CD4-positive, alpha-beta T cell (primary cell): ENCODE data around the gene PPIL1. TPM values are rescaled to one million over a fixed set of nuclear protein-coding genes. Genes with fewer than 3 reads are reported as not detected.

Experiments
- ATAC-seq: fragments of 200-7000 bp; cut with Tn5 transposase; one replicate; pipeline ENCODE4 v1.10.0; 2022; ENCODE audit warnings: mild to moderate bottlenecking; ENCODE audit not compliant: poor library complexity
- CTCF ChIA-PET: fragments of 350-600 bp; sonication (Branson Sonifier 250); formaldehyde crosslinking; loops from one replicate; lab custom pipeline; 2021; ENCODE audit warnings: antibody characterized with exemption, inconsistent platforms; lab: Charles Lee
- POLR2A ChIA-PET: fragments of 350-600 bp; sonication (Branson Sonifier 250); formaldehyde crosslinking; loops from one replicate; lab custom pipeline; 2021; ENCODE audit warnings: antibody characterized with exemption, inconsistent platforms; lab: Charles Lee
- DNase-seq, 14 experiments: peaks; one replicate each; pipeline ENCODE4 v3.0.0-alpha.2; 2013 to 2020; ENCODE audit warnings: mixed read lengths in 2 of 14
- H3K27ac ChIP-seq, 2 donors: one replicate each; pipeline versions ENCODE4 v1.5.1 to v1.7.0; 2013; ENCODE audit warnings: low read length in 2 of 2, low read depth in 1 of 2, mild to moderate bottlenecking in 1 of 2
- H3K27me3 ChIP-seq, 2 experiments: 1 replicate in 1 of 2; 2 replicates in 1 of 2; pipeline versions ENCODE4 v1.6.1 to v1.7.0; 2013; ENCODE audit warnings: low read length in 2 of 2, control low read depth in 1 of 2, mild to moderate bottlenecking in 1 of 2, moderate library complexity in 1 of 2; ENCODE audit not compliant: insufficient read depth in 2 of 2, control insufficient read depth in 1 of 2
- H3K36me3 ChIP-seq: one replicate; pipeline ENCODE4 v1.6.1; 2013; ENCODE audit warnings: low read length, control low read depth; ENCODE audit not compliant: insufficient read depth
- H3K4me1 ChIP-seq: one replicate; pipeline ENCODE4 v1.6.1; 2013; ENCODE audit warnings: low read length, control low read depth; ENCODE audit not compliant: insufficient read depth
- H3K4me3 ChIP-seq: one replicate; pipeline ENCODE4 v1.5.1; 2013; ENCODE audit warnings: mild to moderate bottlenecking, low read length, moderate library complexity
- H3K9me3 ChIP-seq, 2 experiments: 1 replicate in 1 of 2; 2 replicates in 1 of 2; pipeline versions ENCODE4 v1.6.1 to v1.7.0; 2013; ENCODE audit warnings: low read length in 2 of 2, mild to moderate bottlenecking in 2 of 2, control low read depth in 1 of 2, moderate library complexity in 1 of 2; ENCODE audit not compliant: control insufficient read depth in 1 of 2, insufficient read depth in 1 of 2
- H3K27ac Mint-ChIP-seq: one replicate; pipeline ENCODE4 v1.8.0; 2020; ENCODE audit warnings: mixed read lengths
- H3K27me3 Mint-ChIP-seq: one replicate; pipeline ENCODE4 v1.8.0; 2021; ENCODE audit warnings: mixed read lengths
- H3K36me3 Mint-ChIP-seq: one replicate; pipeline ENCODE4 v1.8.0; 2021; ENCODE audit warnings: low read depth, mixed read lengths
- H3K4me1 Mint-ChIP-seq: one replicate; pipeline ENCODE4 v1.8.0; 2021; ENCODE audit warnings: low read depth, mixed read lengths
- H3K4me3 Mint-ChIP-seq: one replicate; pipeline ENCODE4 v1.8.0; 2020; ENCODE audit warnings: mild to moderate bottlenecking, mixed read lengths
- H3K9me3 Mint-ChIP-seq: one replicate; pipeline ENCODE4 v1.8.0; 2020; ENCODE audit warnings: mixed read lengths
- CTCF ChIP-seq: fragments of 200-600 bp; IDR thresholded peaks from one replicate; pipeline ENCODE4 v1.8.0; 2022; ENCODE audit warnings: antibody characterized with exemption, mild to moderate bottlenecking
- intact Hi-C, 2 experiments: fragments of 100-400 bp; cut with DNase I in 1 of 2; cut with micrococcal nuclease in 1 of 2; formaldehyde crosslinking; loops; one replicate each; pipeline versions ENCODE4 v1.15.1 to v1.9.0; 2023 to 2025; cut with DNase I, micrococcal nuclease
- total RNA-seq, 174 experiments: library from RNA in 2 of 174; stranded (reverse) in 2 of 174; gene quantifications; one replicate each; pipeline ENCODE4 v1.2.3 and lab custom pipeline; 2021 to 2026

PPIL1 gene
- total RNA-seq, 2 experiments from 2014 or later: 1.8 to 2.2 TPM

GRCh38 chr6:36853325-36853724 lies 21.3 kb downstream of the PPIL1 start:
- Mint-ChIP-seq H3K4me3 (no peak overlapping the region), H3K27me3 (no peaks in the 10 kb centered on the region), H3K36me3 (peaks cover 59% of the 10 kb centered on the region), H3K27ac (no peak overlapping the region), H3K4me1 (no peaks in the 10 kb centered on the region), H3K9me3 (peaks cover 5% of the 10 kb centered on the region)
- ATAC-seq (no peak), DNase-seq (peak in 3 of 14 experiments; percentile 9 to 57 (median 46))
- Histone ChIP-seq H3K27me3 (no peaks in the 10 kb centered on the region), H3K9me3 (peaks cover 12 to 13% of the 10 kb centered on the region in 2 experiments), H3K4me1 (peaks cover 5% of the 10 kb centered on the region), H3K36me3 (peaks cover 44% of the 10 kb centered on the region), H3K27ac (no peak overlapping the region), H3K4me3 (no peak overlapping the region)
- POLR2A ChIA-PET: no interaction called here
- CTCF ChIA-PET: no interaction called here
- intact Hi-C loops: loop anchor here in 1 of 2 experiments (5.0 kb wide), 1 partner anchor 241 kb away; no protein-coding TSS in a partner anchor
- no peak for TF ChIP-seq CTCF

GRCh38 chr6:36852481-36853147 lies 22.0 kb downstream of the PPIL1 start:
- POLR2A ChIA-PET: no interaction called here
- peak in 1 of 14 experiments; percentile 40 for DNase-seq

GRCh38 chr6:36851626-36852025 lies 23.0 kb downstream of the PPIL1 start:
- no peak for ATAC-seq
- no peak for TF ChIP-seq CTCF
- Histone ChIP-seq H3K27ac (no peak overlapping the region), H3K4me3 (no peak overlapping the region), H3K27me3 (no peaks in the 10 kb centered on the region), H3K9me3 (peaks cover 12 to 13% of the 10 kb centered on the region in 2 experiments), H3K4me1 (peaks cover 5% of the 10 kb centered on the region), H3K36me3 (peaks cover 40% of the 10 kb centered on the region)
- H3K9me3 Mint-ChIP-seq: peaks cover 5% of the 10 kb centered on the region
- no peak overlapping the region for H3K4me3 Mint-ChIP-seq
- ChIA-PET CTCF (interaction anchor here (0.7 to 2.3 kb wide), 12 partner anchors 9 to 92 kb away, joined by 3 to 9 read pairs (median 4); partner anchors contain the start of gene PPIL1), POLR2A (no interaction called here)
- H3K27me3 Mint-ChIP-seq: no peaks in the 10 kb centered on the region
- no peaks in the 10 kb centered on the region for H3K4me1 Mint-ChIP-seq
- no peak for DNase-seq
- intact Hi-C loops: loop anchor here (1.0 to 5.0 kb wide), 4 partner anchors 85 to 239 kb away; no protein-coding TSS in a partner anchor
- H3K27ac Mint-ChIP-seq: no peak overlapping the region
- H3K36me3 Mint-ChIP-seq: peaks cover 47% of the 10 kb centered on the region

More at GRCh38 chr6:36852481-36853147, 22.0 kb downstream of the PPIL1 start:
- Mint-ChIP-seq H3K4me3 (no peak overlapping the region), H3K4me1 (no peaks in the 10 kb centered on the region), H3K36me3 (peaks cover 56% of the 10 kb centered on the region), H3K27ac (no peak overlapping the region), H3K9me3 (peaks cover 5% of the 10 kb centered on the region), H3K27me3 (no peaks in the 10 kb centered on the region)
- intact Hi-C loops: loop anchor here in 1 of 2 experiments (5.0 kb wide), 1 partner anchor 240 kb away; no protein-coding TSS in a partner anchor
- H3K9me3 ChIP-seq: peaks cover 12 to 13% of the 10 kb centered on the region in 2 experiments
- ATAC-seq: no peak
- no peak overlapping the region for H3K27ac ChIP-seq
- H3K27me3 ChIP-seq: no peaks in the 10 kb centered on the region
- H3K4me3 ChIP-seq: no peak overlapping the region
- peaks cover 5% of the 10 kb centered on the region for H3K4me1 ChIP-seq
- peaks cover 44% of the 10 kb centered on the region for H3K36me3 ChIP-seq
- no peak for TF ChIP-seq CTCF
- CTCF ChIA-PET: interaction anchor here (1.2 kb wide), 1 partner anchor 12 kb away, joined by 3 read pairs; no protein-coding TSS in a partner anchor
